GM12892 (cell line): ENCODE measurements around the gene LY6G6D.

Experiments
- POLR2A ChIP-seq: IDR thresholded peaks from 2 replicates; pipeline ENCODE4 v1.6.1; 2011; ENCODE audit warnings: low read depth, low read length, control low read depth
- POLR2AphosphoS5 ChIP-seq: IDR thresholded peaks from 2 replicates; pipeline ENCODE4 v1.6.1; 2011; ENCODE audit warnings: low read depth, low read length, control low read depth
- TAF1 ChIP-seq: IDR thresholded peaks from 2 replicates; pipeline ENCODE4 v1.6.1; 2011; ENCODE audit warnings: low read depth, mild to moderate bottlenecking, control low read depth, low read length, borderline replicate concordance

DNA sequence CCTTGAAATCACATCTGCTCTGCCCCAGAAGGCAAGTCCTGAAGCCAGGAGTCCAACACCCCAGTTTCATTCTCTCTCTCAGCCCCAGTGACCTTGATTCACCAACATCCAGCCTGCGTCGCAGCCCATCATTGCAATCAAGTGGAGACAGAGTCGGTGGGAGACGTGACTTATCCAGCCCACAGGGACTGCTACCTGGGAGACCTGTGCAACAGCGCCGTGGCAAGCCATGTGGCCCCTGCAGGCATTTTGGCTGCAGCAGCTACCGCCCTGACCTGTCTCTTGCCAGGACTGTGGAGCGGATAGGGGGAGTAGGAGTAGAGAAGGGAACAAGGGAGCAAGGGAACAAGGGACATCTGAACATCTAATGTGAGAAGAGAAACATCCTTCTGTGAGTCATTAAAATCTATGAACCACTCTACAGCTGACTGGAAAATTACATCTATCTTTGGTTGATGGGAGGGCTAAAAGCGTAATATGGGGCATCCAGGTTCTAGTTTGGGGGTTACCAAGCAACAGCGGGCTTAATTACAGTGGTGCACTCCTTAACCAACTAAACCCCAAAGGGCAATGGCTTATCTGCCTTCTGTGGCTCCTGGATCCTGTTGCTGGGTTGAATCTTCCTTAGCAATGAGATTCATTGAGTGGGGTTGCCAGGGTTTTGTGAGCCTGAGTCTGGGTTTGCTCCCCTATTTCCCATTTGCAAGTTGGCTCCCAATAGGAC, 2.5 kb downstream of the LY6G6D start:
- no peak for TF ChIP-seq POLR2A
- no peak for TF ChIP-seq TAF1
- no peak for TF ChIP-seq POLR2AphosphoS5
